LNCAP (cell line): Measurements from ENCODE around the gene GOLGA3.

Source experiments
- TF ChIP-seq, protein P1 (sequence below): fragments of 450-650 bp; IDR thresholded peaks from 2 replicates; pipeline ENCODE4 v1.5.1; 2017; ENCODE audit warnings: mild to moderate bottlenecking

Gene GOLGA3

DNA sequence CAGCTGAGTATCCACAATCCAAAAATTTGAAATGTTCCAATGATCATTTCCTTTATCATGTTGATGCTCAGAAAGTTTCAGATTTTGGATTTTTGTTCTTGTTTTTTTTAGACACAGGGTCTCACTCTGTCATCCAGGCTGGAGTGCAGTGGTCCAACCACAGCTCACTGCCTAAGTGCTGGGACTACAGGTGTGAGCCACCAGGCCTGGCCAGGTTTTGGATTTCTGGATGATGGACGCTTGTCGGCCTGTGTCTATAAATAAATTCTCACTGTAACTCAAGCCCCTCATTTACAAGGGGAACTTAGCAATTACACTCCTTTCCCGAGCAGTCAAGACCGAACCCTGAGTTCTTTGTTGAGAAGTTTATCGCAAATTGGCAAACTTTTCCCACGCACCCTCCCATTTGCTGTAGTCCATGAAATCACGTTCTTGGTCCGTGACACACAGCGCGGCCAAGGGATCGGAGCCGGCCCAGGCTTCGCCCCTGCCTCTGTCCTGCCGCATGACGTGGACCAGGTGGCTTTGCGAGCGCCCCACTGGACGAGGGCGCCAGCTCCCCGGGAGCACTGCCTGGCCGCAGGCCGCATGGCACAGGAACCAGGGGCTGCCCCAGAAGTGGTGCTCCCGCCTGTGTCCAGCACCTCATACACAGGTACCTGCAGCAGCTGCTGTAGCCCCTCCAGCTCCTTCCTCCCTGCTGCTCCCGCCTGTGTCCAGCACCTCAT lies 53.0 kb downstream of the GOLGA3 start:
- TF ChIP-seq, protein P1, sequence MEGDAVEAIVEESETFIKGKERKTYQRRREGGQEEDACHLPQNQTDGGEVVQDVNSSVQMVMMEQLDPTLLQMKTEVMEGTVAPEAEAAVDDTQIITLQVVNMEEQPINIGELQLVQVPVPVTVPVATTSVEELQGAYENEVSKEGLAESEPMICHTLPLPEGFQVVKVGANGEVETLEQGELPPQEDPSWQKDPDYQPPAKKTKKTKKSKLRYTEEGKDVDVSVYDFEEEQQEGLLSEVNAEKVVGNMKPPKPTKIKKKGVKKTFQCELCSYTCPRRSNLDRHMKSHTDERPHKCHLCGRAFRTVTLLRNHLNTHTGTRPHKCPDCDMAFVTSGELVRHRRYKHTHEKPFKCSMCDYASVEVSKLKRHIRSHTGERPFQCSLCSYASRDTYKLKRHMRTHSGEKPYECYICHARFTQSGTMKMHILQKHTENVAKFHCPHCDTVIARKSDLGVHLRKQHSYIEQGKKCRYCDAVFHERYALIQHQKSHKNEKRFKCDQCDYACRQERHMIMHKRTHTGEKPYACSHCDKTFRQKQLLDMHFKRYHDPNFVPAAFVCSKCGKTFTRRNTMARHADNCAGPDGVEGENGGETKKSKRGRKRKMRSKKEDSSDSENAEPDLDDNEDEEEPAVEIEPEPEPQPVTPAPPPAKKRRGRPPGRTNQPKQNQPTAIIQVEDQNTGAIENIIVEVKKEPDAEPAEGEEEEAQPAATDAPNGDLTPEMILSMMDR: no peak

DNA sequence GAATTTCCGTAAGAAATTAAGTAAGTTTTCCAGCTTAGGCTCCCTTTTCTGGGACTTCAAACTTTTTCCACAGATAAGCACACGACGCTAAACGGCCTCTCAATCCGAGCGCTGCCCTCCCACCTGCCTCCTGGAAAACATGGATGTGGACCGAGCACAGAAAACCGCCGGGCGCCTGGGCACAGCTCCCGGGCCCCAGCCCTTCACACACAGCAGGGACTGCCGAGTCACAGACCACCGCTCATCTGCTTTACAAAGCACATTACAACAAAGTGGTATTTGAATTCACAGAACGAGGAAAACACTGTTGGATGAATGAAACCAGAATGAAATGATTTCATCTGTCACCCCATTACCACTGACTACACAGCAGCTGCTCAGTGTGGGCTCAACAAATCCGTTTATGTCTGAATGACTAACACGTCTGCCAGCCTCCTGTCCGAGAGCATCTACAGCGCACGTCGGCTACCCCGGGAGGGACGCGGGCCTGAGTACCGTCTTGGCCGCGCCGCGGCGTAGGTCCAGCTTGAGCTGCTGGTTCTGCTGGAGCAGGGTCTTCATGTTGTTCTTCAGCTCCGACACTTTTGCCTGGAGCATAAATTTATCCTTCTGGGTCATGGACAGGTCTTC lies 53.9 kb downstream of the GOLGA3 start:
- TF ChIP-seq, protein P1: no peak

GRCh38 chr12:132774159-132774558 lies 54.5 kb downstream of the GOLGA3 start:
- TF ChIP-seq, protein P1: no peak

GRCh38 chr12:132773077-132773955 lies 55.4 kb downstream of the GOLGA3 start:
- TF ChIP-seq, protein P1: no peak

- TF ChIP-seq, protein P1: no peak
Measured at GRCh38 chr12:132772606-132773005, 56.1 kb downstream of the GOLGA3 start.

DNA sequence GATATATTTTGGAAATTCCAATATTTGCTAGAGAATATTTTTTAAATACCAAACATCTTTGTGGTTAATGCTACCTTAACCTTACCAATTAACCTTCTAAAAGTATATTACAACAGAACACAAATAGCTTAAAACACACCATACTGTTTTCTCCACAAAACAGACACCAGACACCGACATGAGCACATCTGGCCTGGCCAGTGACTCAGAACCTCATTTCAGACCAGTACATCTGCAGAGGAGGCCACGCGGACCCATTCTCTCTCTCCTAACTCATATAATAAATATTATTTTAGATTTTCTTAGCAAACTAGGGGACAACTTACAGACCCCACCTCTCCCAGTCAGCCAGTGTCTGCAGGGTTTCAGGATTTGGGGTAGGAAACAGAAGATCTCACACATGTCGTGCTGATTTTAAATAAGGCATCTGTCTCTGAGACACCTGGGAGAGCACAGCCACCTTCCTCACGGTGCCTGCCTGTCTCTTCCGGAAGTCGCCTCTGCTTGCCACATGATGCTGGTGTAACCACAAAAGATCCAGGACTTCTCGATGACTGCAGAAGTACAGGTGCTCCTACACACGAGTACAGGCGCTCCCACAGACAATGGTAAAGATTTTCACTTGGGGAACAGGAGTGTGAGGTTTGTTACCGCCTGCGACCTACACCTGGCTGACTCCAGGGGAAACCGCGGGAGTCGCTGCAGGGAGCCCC lies 57.4 kb downstream of the GOLGA3 start:
- TF ChIP-seq, protein P1: no peak
